ENCODE data around the gene ASCC1. TPM values are rescaled to one million over a fixed set of nuclear protein-coding genes. Genes with fewer than 3 reads are reported as not detected.
"Not testable (repeated sequence)": the region's sequence is repeated elsewhere in the genome, so short reads cannot be mapped to it uniquely, and the experiment has no call there.

Gene ASCC1
- total and polyA plus RNA-seq, 2 of the 4 experiments (the other 2 are of a cell fraction), result 15.9 to 21.0 TPM

DNA sequence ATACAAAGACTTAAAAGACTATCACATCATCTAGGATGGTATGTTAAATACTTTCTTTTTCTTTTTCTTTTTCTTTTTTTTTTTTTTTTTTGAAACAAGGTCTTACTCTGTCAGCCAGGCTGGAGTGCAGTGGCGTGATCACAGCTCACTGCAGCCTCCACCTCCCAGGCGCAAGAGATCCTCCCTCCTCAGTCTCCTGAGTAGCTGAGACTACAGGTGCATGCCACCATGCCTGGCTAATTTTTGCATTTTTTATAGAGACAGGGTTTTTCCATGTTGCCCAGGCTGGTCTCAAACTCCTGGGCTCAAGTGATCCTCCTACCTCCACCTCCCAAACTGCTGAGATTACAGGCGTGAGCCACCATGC lies 108.1 kb downstream of the ASCC1 start:
- dilution Hi-C loops (cut with HindIII; ENCODE audit: low sequenced_read_pairs, unreplicated experiment); ATAC-seq (ENCODE audit: low read depth); H3K14ac ChIP-seq (replicated peaks; ENCODE audit: low read depth, low read length); H2BK20ac ChIP-seq (ENCODE audit: low read depth, low read length); H3K79me1 ChIP-seq (ENCODE audit: low read depth in 1 of 2, low read length in 2 of 2); H4K20me1 ChIP-seq (ENCODE audit: insufficient read depth, low read length); H3K4me2 ChIP-seq (ENCODE audit: low read depth, low read length); H2BK15ac ChIP-seq (ENCODE audit: low read depth, low read length); H3K4me1 ChIP-seq (ENCODE audit: control insufficient read depth, insufficient read depth, low read length); POLR2A ChIA-PET (ENCODE audit: unreplicated experiment); H3K36me3 ChIP-seq (ENCODE audit: control insufficient read depth, insufficient read depth, low read length); H4K8ac ChIP-seq (ENCODE audit: low read depth in 2 of 2, low read length in 2 of 2); H3K4me3 ChIP-seq (ENCODE audit: insufficient read depth, low read depth, low read length); H3K27ac ChIP-seq (ENCODE audit: insufficient read depth, low read length); H3K9me1 ChIP-seq (ENCODE audit: insufficient read depth, low read length); DNase-seq; H2BK120ac ChIP-seq (ENCODE audit: low read depth, low read length); H3K4ac ChIP-seq (ENCODE audit: low read depth, low read length); H3K23ac ChIP-seq (ENCODE audit: low read depth, low read length); H3K9me3 ChIP-seq (ENCODE audit: control insufficient read depth, insufficient read depth, low read length); H3K27me3 ChIP-seq (ENCODE audit: control insufficient read depth, insufficient read depth, low read length); H2AK9ac ChIP-seq (replicated peaks; ENCODE audit: low read depth, low read length, poor library complexity); H4K5ac ChIP-seq (ENCODE audit: low read depth, low read length); H3K56ac ChIP-seq (ENCODE audit: extremely low read depth, insufficient read depth, low read length); H2BK5ac ChIP-seq (ENCODE audit: low read depth, low read length, poor library complexity, severe bottlenecking); in situ Hi-C loops (cut with MboI; ENCODE audit: low sequenced_read_pairs); H3K18ac ChIP-seq (ENCODE audit: low read depth, low read length); H4K91ac ChIP-seq (ENCODE audit: insufficient read depth, low read depth, low read length); H2AFZ ChIP-seq (replicated peaks; ENCODE audit: low read length, poor library complexity); H2AK5ac ChIP-seq (ENCODE audit: low read depth, low read length); H3K9ac ChIP-seq (ENCODE audit: low read depth, low read length); BruUV-seq (replicated peaks): not testable (repeated sequence)
- WGBS, 2 experiments (ENCODE audit: extremely low coverage in 2 of 2, insufficient read length in 1 of 2), result no CpG with 5 or more reads among the region's 3 CpGs
- intact Hi-C loops (cut with micrococcal nuclease), result loop anchor here (5.0 kb wide), 1 partner anchor 64 kb away; no protein-coding TSS in a partner anchor
- CTCF ChIA-PET, result interaction anchor here (1.2 kb wide), 1 partner anchor 21 kb away, joined by 4 read pairs; no protein-coding TSS in a partner anchor

All from IMR-90 (cell line).